Mesenteric fat pad (tissue), 1 donor: ENCODE measurements around the gene NR2C2AP. TPM values are rescaled to one million over a fixed set of nuclear protein-coding genes. Genes with fewer than 3 reads are reported as not detected.
"Not testable (repeated sequence)": the region's sequence is repeated elsewhere in the genome, so short reads cannot be mapped to it uniquely, and the experiment has no call there.

Experiments
- DNase-seq: peaks from one replicate; pipeline ENCODE4 v3.0.0-alpha.2; 2020; ENCODE audit warnings: low spot score
- total RNA-seq: library from RNA; stranded (reverse); fragmentation: NEBNext Ultra II Directional; extraction: Animal tissue kit (Norgen Biotek cat#: 25700); gene quantifications from one replicate; pipeline ENCODE4 v1.2.1, GENCODE V29; 2021
- donor health status: DM: yes; HTN: yes; CAD: no.

Gene NR2C2AP
- total RNA-seq, 1 donor from 2014 or later: 10.7 TPM

GRCh38 chr19:19185853-19186740 is 17.1 kb downstream of the NR2C2AP start:
- no peak for DNase-seq

- DNase-seq: no peak
Measured at GRCh38 chr19:19181488-19181998, 21.7 kb downstream of the NR2C2AP start.

GRCh38 chr19:19179548-19180441 is 23.4 kb downstream of the NR2C2AP start:
- DNase-seq: no peak

- no peak for DNase-seq
Measured at GRCh38 chr19:19176950-19177349, 26.3 kb downstream of the NR2C2AP start.

GRCh38 chr19:19173243-19173642 is 30.0 kb downstream of the NR2C2AP start:
- DNase-seq: not testable (repeated sequence)

GRCh38 chr19:19171821-19172532 is 31.2 kb downstream of the NR2C2AP start:
- no peak for DNase-seq

- DNase-seq: no peak
Measured at GRCh38 chr19:19170873-19171672, 32.1 kb downstream of the NR2C2AP start.

- DNase-seq: peak; percentile 91
Measured at GRCh38 chr19:19170053-19170872, 33.0 kb downstream of the NR2C2AP start, which contains the start of gene MEF2B. MEF2B (minus strand) TSS chr19:19170263; CDS start chr19:19150735, 19,528 bp downstream.

GRCh38 chr19:19169236-19170052 is 33.8 kb downstream of the NR2C2AP start:
- no peak for DNase-seq

- no peak for DNase-seq
Measured at GRCh38 chr19:19167612-19168011, 35.6 kb downstream of the NR2C2AP start.

- DNase-seq: no peak
Measured at GRCh38 chr19:19165396-19165795, 37.8 kb downstream of the NR2C2AP start.

- DNase-seq: no peak
Measured at GRCh38 chr19:19162495-19162894, 40.7 kb downstream of the NR2C2AP start.

GRCh38 chr19:19160461-19161035 is 42.7 kb downstream of the NR2C2AP start:
- no peak for DNase-seq

- DNase-seq: no peak
Measured at GRCh38 chr19:19159534-19159933, 43.7 kb downstream of the NR2C2AP start.

GRCh38 chr19:19157808-19158207 is 45.4 kb downstream of the NR2C2AP start:
- DNase-seq: no peak

- DNase-seq: no peak
Measured at GRCh38 chr19:19155495-19156219, 47.6 kb downstream of the NR2C2AP start.

GRCh38 chr19:19154768-19155494 is 48.3 kb downstream of the NR2C2AP start:
- DNase-seq: no peak
